H1 (cell line): ENCODE measurements around the gene AVPR1B. TPM values are rescaled to one million over a fixed set of nuclear protein-coding genes. Genes with fewer than 3 reads are reported as not detected.
"Not testable (repeated sequence)": the region's sequence is repeated elsewhere in the genome, so short reads cannot be mapped to it uniquely, and the experiment has no call there.

Experiments
- CTCF ChIA-PET: fragments of 300-600 bp; sonication (Branson Sonifier 250); formaldehyde crosslinking; loops from one replicate; lab custom pipeline; 2021; ENCODE audit not compliant: partially characterized antibody; lab: Charles Lee
- POLR2A ChIA-PET: fragments of 300-600 bp; sonication (Branson Sonifier 250); formaldehyde crosslinking; loops from one replicate; lab custom pipeline; 2021; ENCODE audit warnings: inconsistent platforms; ENCODE audit not compliant: partially characterized antibody; lab: Charles Lee
- DNase-seq, 2 experiments: peaks; one replicate each; pipeline versions ENCODE4 v3.0.0 to v3.0.0-alpha.2; 2010 to 2022; ENCODE audit warnings: low spot score in 2 of 2, low read depth in 1 of 2, mixed read lengths in 1 of 2
- FAIRE-seq: peaks from 2 replicates; lab custom pipeline; 2011; peaks lifted over from hg19 to GRCh38; lab: Jason Lieb, UNC
- H2AFZ ChIP-seq: 2 replicates; pipeline ENCODE4 v1.8.1; 2012; ENCODE audit warnings: low read length, inconsistent platforms
- H2AK5ac ChIP-seq: 2 replicates; pipeline ENCODE4 v1.6.1; 2013; ENCODE audit warnings: low read depth, low read length
- H2BK120ac ChIP-seq: replicated peaks from 2 replicates; pipeline ENCODE3; 2013; ENCODE audit warnings: low read depth, low read length, inconsistent platforms
- H2BK12ac ChIP-seq: 2 replicates; pipeline ENCODE4 v1.6.1; 2013; ENCODE audit warnings: low read depth, low read length
- H2BK15ac ChIP-seq: 2 replicates; pipeline ENCODE4 v1.6.1; 2013; ENCODE audit warnings: low read length
- H2BK20ac ChIP-seq: 2 replicates; pipeline ENCODE4 v1.6.1; 2013; ENCODE audit warnings: low read length
- H2BK5ac ChIP-seq: 2 replicates; pipeline ENCODE4 v1.6.1; 2013; ENCODE audit warnings: low read depth, low read length
- H3K14ac ChIP-seq: 2 replicates; pipeline ENCODE4 v1.6.1; 2013; ENCODE audit warnings: inconsistent platforms; ENCODE audit not compliant: insufficient read length
- H3K18ac ChIP-seq: 2 replicates; pipeline ENCODE4 v1.6.1; 2013; ENCODE audit warnings: low read length; ENCODE audit errors: extremely low read depth
- H3K23ac ChIP-seq: 2 replicates; pipeline ENCODE4 v1.6.1; 2013; ENCODE audit warnings: inconsistent platforms; ENCODE audit not compliant: insufficient read length
- H3K23me2 ChIP-seq: 2 replicates; pipeline ENCODE4 v1.6.1; 2013; ENCODE audit warnings: low read depth, low read length
- H3K27ac ChIP-seq: 2 replicates; pipeline ENCODE4 v1.6.1; 2011; ENCODE audit warnings: low read depth, low read length, inconsistent platforms
- H3K27me3 ChIP-seq, 4 experiments: replicated peaks in 1 of 4; 1 replicate in 1 of 4; 2 replicates in 3 of 4; pipeline versions ENCODE4 v1.6.1 to v1.8.1; 2011 to 2013; ENCODE audit warnings: low read length in 3 of 4, mild to moderate bottlenecking in 3 of 4, inconsistent platforms in 2 of 4, mixed read lengths in 2 of 4, moderate library complexity in 1 of 4; ENCODE audit not compliant: control insufficient read depth in 3 of 4, insufficient read depth in 3 of 4; ENCODE audit errors: extremely low read depth in 1 of 4
- H3K36me3 ChIP-seq, 4 experiments: 2 replicates each; pipeline versions ENCODE4 v1.6.1 to v1.8.1; 2011 to 2013; ENCODE audit warnings: mild to moderate bottlenecking in 4 of 4, low read length in 3 of 4, moderate library complexity in 2 of 4, control low read depth in 1 of 4, inconsistent platforms in 1 of 4; ENCODE audit not compliant: insufficient read depth in 4 of 4, control insufficient read depth in 2 of 4
- H3K4ac ChIP-seq: replicated peaks from 2 replicates; pipeline ENCODE3; 2013; ENCODE audit warnings: low read length, low read depth, mixed read lengths, inconsistent platforms; ENCODE audit not compliant: insufficient read length
- H3K4me1 ChIP-seq, 4 experiments: replicated peaks in 1 of 4; 1 replicate in 1 of 4; 2 replicates in 3 of 4; pipeline versions ENCODE4 v1.6.1 to v1.8.1; 2011 to 2013; ENCODE audit warnings: low read length in 3 of 4, inconsistent platforms in 2 of 4, mixed read lengths in 1 of 4; ENCODE audit not compliant: insufficient read depth in 4 of 4, control insufficient read depth in 3 of 4
- H3K4me2 ChIP-seq, 2 experiments: 2 replicates each; pipeline versions ENCODE4 v1.6.1 to v1.8.1; 2011 to 2013; ENCODE audit warnings: low read depth in 2 of 2, low read length in 2 of 2, control low read depth in 1 of 2, inconsistent platforms in 1 of 2, mild to moderate bottlenecking in 1 of 2; ENCODE audit not compliant: insufficient read depth in 1 of 2
- H3K4me3 ChIP-seq, 4 experiments: fragments of 200-600, 300-600 bp in 1 of 4; sonication (generic), shearing (Covaris generic), sonication (Bioruptor Twin) in 1 of 4; 2 replicates each; pipeline versions ENCODE4 v1.5.1 to v1.8.1; 2011 to 2016; ENCODE audit warnings: low read length in 4 of 4, low read depth in 3 of 4, control low read depth in 2 of 4, inconsistent platforms in 2 of 4, mild to moderate bottlenecking in 2 of 4, mixed read lengths in 1 of 4, moderate library complexity in 1 of 4; ENCODE audit not compliant: insufficient read depth in 2 of 4; ENCODE audit errors: extremely low read depth in 1 of 4
- H3K56ac ChIP-seq: replicated peaks from 2 replicates; pipeline ENCODE3; 2013; ENCODE audit warnings: low read depth, mild to moderate bottlenecking, mixed read lengths, low read length, inconsistent platforms; ENCODE audit not compliant: insufficient read length
- H3K79me1 ChIP-seq: 2 replicates; pipeline ENCODE4 v1.6.1; 2013; ENCODE audit warnings: low read depth, low read length, control low read depth
- H3K79me2 ChIP-seq, 2 experiments: 2 replicates each; pipeline versions ENCODE4 v1.6.1 to v1.8.1; 2012 to 2013; ENCODE audit warnings: low read length in 2 of 2, mild to moderate bottlenecking in 2 of 2, inconsistent platforms in 1 of 2; ENCODE audit not compliant: insufficient read depth in 2 of 2, control insufficient read depth in 1 of 2
- H3K9ac ChIP-seq, 4 experiments: replicated peaks in 1 of 4; 1 replicate in 1 of 4; 2 replicates in 3 of 4; pipeline versions ENCODE4 v1.6.1 to v1.8.1; 2011 to 2013; ENCODE audit warnings: low read depth in 3 of 4, low read length in 3 of 4, control low read depth in 2 of 4, mild to moderate bottlenecking in 2 of 4, moderate library complexity in 2 of 4, inconsistent platforms in 1 of 4; ENCODE audit errors: extremely low read depth in 1 of 4
- H3K9me3 ChIP-seq, 2 experiments: 2 replicates each; pipeline versions ENCODE4 v1.6.1 to v1.8.1; 2012 to 2013; ENCODE audit warnings: mild to moderate bottlenecking in 2 of 2, moderate library complexity in 2 of 2, control low read depth in 1 of 2, inconsistent platforms in 1 of 2, low read depth in 1 of 2, low read length in 1 of 2, mixed read lengths in 1 of 2; ENCODE audit not compliant: insufficient read depth in 2 of 2
- H4K20me1 ChIP-seq, 2 experiments: replicated peaks in 1 of 2; 2 replicates each; pipeline versions ENCODE3 to v1.8.1; 2011 to 2013; ENCODE audit warnings: inconsistent platforms in 2 of 2, low read length in 2 of 2, mild to moderate bottlenecking in 1 of 2; ENCODE audit not compliant: insufficient read depth in 2 of 2, control insufficient read depth in 1 of 2
- H4K5ac ChIP-seq: 2 replicates; pipeline ENCODE4 v1.6.1; 2013; ENCODE audit warnings: low read length, low read depth, mixed read lengths, inconsistent platforms; ENCODE audit not compliant: insufficient read length
- H4K8ac ChIP-seq: 2 replicates; pipeline ENCODE4 v1.8.0; 2013; ENCODE audit warnings: mild to moderate bottlenecking, moderate library complexity, low read length, inconsistent platforms; ENCODE audit not compliant: insufficient read depth; ENCODE audit errors: extremely low read depth
- H4K91ac ChIP-seq: replicated peaks from 2 replicates; pipeline ENCODE3; 2013; ENCODE audit warnings: low read length, mixed read lengths, inconsistent platforms; ENCODE audit not compliant: insufficient read length
- WGBS, 2 experiments: shearing (Covaris generic) in 1 of 2; methylation state at CpG; one replicate each; pipeline versions ENCODE4 v1.1.6 to v1.1.7; 2013 to 2015; ENCODE audit warnings: low lambda C conversion rate in 2 of 2, mixed read lengths in 2 of 2, inconsistent platforms in 1 of 2, low coverage in 1 of 2, missing lambda C conversion rate in 1 of 2; ENCODE audit not compliant: insufficient replicate concordance in 2 of 2, insufficient coverage in 1 of 2, insufficient read length in 1 of 2; ENCODE audit errors: extremely low coverage in 1 of 2, missing lambda C conversion rate in 1 of 2; 5-methylcytosine and 5-hydroxymethylcytosine counted together
- polyA plus RNA-seq, 7 experiments: library from polyadenylated mRNA; depleted of rRNA in 3 of 7; stranded (reverse) in 5 of 7; unstranded in 2 of 7; fragments of >200 nt in 5 of 7; fragments of 200-250 nt in 2 of 7; gene quantifications; 1 replicate in 5 of 7; 2 replicates in 1 of 7; 4 replicates in 1 of 7; pipeline versions ENCODE4 v1.2.1 to v1.2.3, GENCODE V29; 2011 to 2013; ENCODE audit warnings: missing spikeins in 2 of 7, mixed read lengths in 2 of 7
- total RNA-seq: library from RNA; stranded (reverse); fragmentation: NEBNext Ultra II Directional; extraction: Animal tissue kit (Norgen Biotek cat#: 25700); gene quantifications from 2 replicates; pipeline ENCODE4 v1.2.1, GENCODE V29; 2021

Gene AVPR1B
- total and polyA plus RNA-seq, 2 of the 8 experiments (the other 6 are each of a cell fraction or from before 2014, with no cell fraction given) = 0.29 to 0.50 TPM

- H3K14ac ChIP-seq, H4K8ac ChIP-seq, H3K4me1 ChIP-seq, H4K91ac ChIP-seq, H3K27me3 ChIP-seq, CTCF ChIA-PET, H4K20me1 ChIP-seq, H3K23ac ChIP-seq, FAIRE-seq, H2AK5ac ChIP-seq, H2BK12ac ChIP-seq, H2BK5ac ChIP-seq, H3K27ac ChIP-seq, H3K36me3 ChIP-seq, DNase-seq, H3K23me2 ChIP-seq, H3K79me2 ChIP-seq, H3K18ac ChIP-seq, H2BK20ac ChIP-seq, POLR2A ChIA-PET, H2AFZ ChIP-seq, H2BK120ac ChIP-seq, H3K4ac ChIP-seq, H4K5ac ChIP-seq, H3K56ac ChIP-seq, H3K4me2 ChIP-seq, H3K4me3 ChIP-seq, H3K9ac ChIP-seq, H3K79me1 ChIP-seq, H2BK15ac ChIP-seq: not testable (repeated sequence)
- H3K9me3 ChIP-seq = peaks cover 8 to 12% of the 10 kb centered on the region in 2 experiments; a peak in 3 of 4 replicates
- 92% methylated on average over 4 of the region's 25 CpGs; no CpG with 5 or more reads in 1 of the 2 experiments for WGBS, 2 experiments
Observed at GRCh38 chr1:206064501-206064900, 52.7 kb downstream of the AVPR1B start.

- H3K9me3 ChIP-seq = peaks cover 8 to 12% of the 10 kb centered on the region in 2 experiments; a peak in 3 of 4 replicates
- H4K8ac ChIP-seq, H3K79me1 ChIP-seq, H3K4ac ChIP-seq, FAIRE-seq, POLR2A ChIA-PET, H3K4me2 ChIP-seq, H3K18ac ChIP-seq, H3K9ac ChIP-seq, H3K14ac ChIP-seq, H3K79me2 ChIP-seq, H3K4me1 ChIP-seq, H4K5ac ChIP-seq, H3K23ac ChIP-seq, H2AK5ac ChIP-seq, CTCF ChIA-PET, H2BK5ac ChIP-seq, H4K20me1 ChIP-seq, H4K91ac ChIP-seq, H3K27me3 ChIP-seq, H3K23me2 ChIP-seq, H2BK120ac ChIP-seq, H2BK15ac ChIP-seq, H2AFZ ChIP-seq, H3K4me3 ChIP-seq, H3K56ac ChIP-seq, H3K27ac ChIP-seq, DNase-seq, H3K36me3 ChIP-seq, H2BK20ac ChIP-seq, H2BK12ac ChIP-seq: not testable (repeated sequence)
- whole genome bisulfite sequencing, 2 experiments = 80% methylated on average over 1 of the region's 35 CpGs; no CpG with 5 or more reads in 1 of the 2 experiments
Observed at GRCh38 chr1:206064001-206064400, 53.2 kb downstream of the AVPR1B start.
